NCI-H1105 (cell line): ENCODE results near the gene KRT86.
"Not testable (repeated sequence)": the region's sequence is repeated elsewhere in the genome, so short reads cannot be mapped to it uniquely, and the experiment has no call there.

Experiments
- DNase-seq: peaks from one replicate; lab custom pipeline; 2025; lab: John Stamatoyannopoulos, UW

The KRT86 gene

GRCh38 chr12:52291267-52291935 lies 17.0 kb downstream of the KRT86 start, which contains the start of gene KRT81:
KRT81 (minus strand) TSS chr12:52291534; CDS start chr12:52291465, 69 bp downstream.
- DNase-seq: no peak

GRCh38 chr12:52293926-52294325 lies 19.5 kb downstream of the KRT86 start:
- DNase-seq: no peak

- no peak for DNase-seq
These were observed 20.4 kb downstream of the KRT86 start for GRCh38 chr12:52294803-52295202.

GRCh38 chr12:52295663-52296062 lies 21.2 kb downstream of the KRT86 start:
- no peak for DNase-seq

GRCh38 chr12:52296572-52297215 lies 22.2 kb downstream of the KRT86 start:
- DNase-seq: no peak

GRCh38 chr12:52298677-52299190 lies 24.3 kb downstream of the KRT86 start:
- no peak for DNase-seq

- no peak for DNase-seq
These were observed 26.6 kb downstream of the KRT86 start for GRCh38 chr12:52300796-52301691.

GRCh38 chr12:52301721-52302120 lies 27.3 kb downstream of the KRT86 start:
- not testable (repeated sequence) for DNase-seq

GRCh38 chr12:52302242-52302914 lies 27.9 kb downstream of the KRT86 start:
- not testable (repeated sequence) for DNase-seq

GRCh38 chr12:52304941-52305411 lies 30.5 kb downstream of the KRT86 start:
- not testable (repeated sequence) for DNase-seq

- DNase-seq: no peak
These were observed 31.7 kb downstream of the KRT86 start for GRCh38 chr12:52305921-52306705.

- DNase-seq: no peak
These were observed 32.3 kb downstream of the KRT86 start for GRCh38 chr12:52306731-52307130.

GRCh38 chr12:52307836-52308805 lies 33.7 kb downstream of the KRT86 start:
- no peak for DNase-seq

GRCh38 chr12:52308806-52309425 lies 34.5 kb downstream of the KRT86 start:
- DNase-seq: no peak

GRCh38 chr12:52310622-52311284 lies 36.3 kb downstream of the KRT86 start:
- DNase-seq: no peak

- DNase-seq: no peak
These were observed 36.8 kb downstream of the KRT86 start for GRCh38 chr12:52311285-52311648.

- DNase-seq: no peak
These were observed 37.6 kb downstream of the KRT86 start for GRCh38 chr12:52312086-52312485.

GRCh38 chr12:52313461-52313860 lies 39.0 kb downstream of the KRT86 start:
- no peak for DNase-seq

GRCh38 chr12:52313926-52314325 lies 39.5 kb downstream of the KRT86 start:
- DNase-seq: no peak
